Right atrium auricular region (tissue), 2 donors: Measurements from ENCODE around the gene CACNA1B. TPM values are rescaled to one million over a fixed set of nuclear protein-coding genes. Genes with fewer than 3 reads are reported as not detected.

ENCODE experiments used
- DNase-seq: peaks from one replicate; pipeline ENCODE4 v3.0.0-alpha.2; 2019; ENCODE audit warnings: low spot score
- H3K27ac ChIP-seq, 2 donors: fragments of 200-600 bp; sonication (generic); 1 replicate in 1 of 2; 2 replicates in 1 of 2; pipeline ENCODE4 v1.5.1; 2016 to 2019
- H3K27me3 ChIP-seq, 2 donors: fragments of 200-600 bp; sonication (generic); one replicate each; pipeline versions ENCODE4 v1.5.1 to v1.6.0; 2017 to 2019
- H3K36me3 ChIP-seq: fragments of 200-600 bp; sonication (generic); one replicate; pipeline ENCODE4 v1.5.1; 2016
- H3K4me1 ChIP-seq, 2 donors: fragments of 200-600 bp; sonication (generic); one replicate each; pipeline versions ENCODE4 v1.5.1 to v1.6.0; 2017 to 2019
- H3K4me3 ChIP-seq, 2 donors: fragments of 200-600 bp; sonication (generic); 1 replicate in 1 of 2; 2 replicates in 1 of 2; pipeline ENCODE4 v1.5.1; 2017 to 2019; ENCODE audit warnings: mild to moderate bottlenecking in 1 of 2, moderate library complexity in 1 of 2
- H3K9me3 ChIP-seq, 2 donors: fragments of 200-600 bp; sonication (generic); one replicate each; pipeline ENCODE4 v1.5.1; 2019
- CTCF ChIP-seq, 2 donors: fragments of 200-600 bp; sonication (generic); IDR thresholded peaks; one replicate each; pipeline ENCODE4 v1.5.1; 2019; ENCODE audit warnings: antibody characterized with exemption in 2 of 2
- total RNA-seq, 2 donors: library from RNA; depleted of rRNA; stranded (reverse); fragments of >200 nt; gene quantifications; one replicate each; pipeline ENCODE4 v1.1.0, GENCODE V29; 2016

CACNA1B gene
- total RNA-seq, 2 donors from 2014 or later: 0.04 to 0.41 TPM

DNA sequence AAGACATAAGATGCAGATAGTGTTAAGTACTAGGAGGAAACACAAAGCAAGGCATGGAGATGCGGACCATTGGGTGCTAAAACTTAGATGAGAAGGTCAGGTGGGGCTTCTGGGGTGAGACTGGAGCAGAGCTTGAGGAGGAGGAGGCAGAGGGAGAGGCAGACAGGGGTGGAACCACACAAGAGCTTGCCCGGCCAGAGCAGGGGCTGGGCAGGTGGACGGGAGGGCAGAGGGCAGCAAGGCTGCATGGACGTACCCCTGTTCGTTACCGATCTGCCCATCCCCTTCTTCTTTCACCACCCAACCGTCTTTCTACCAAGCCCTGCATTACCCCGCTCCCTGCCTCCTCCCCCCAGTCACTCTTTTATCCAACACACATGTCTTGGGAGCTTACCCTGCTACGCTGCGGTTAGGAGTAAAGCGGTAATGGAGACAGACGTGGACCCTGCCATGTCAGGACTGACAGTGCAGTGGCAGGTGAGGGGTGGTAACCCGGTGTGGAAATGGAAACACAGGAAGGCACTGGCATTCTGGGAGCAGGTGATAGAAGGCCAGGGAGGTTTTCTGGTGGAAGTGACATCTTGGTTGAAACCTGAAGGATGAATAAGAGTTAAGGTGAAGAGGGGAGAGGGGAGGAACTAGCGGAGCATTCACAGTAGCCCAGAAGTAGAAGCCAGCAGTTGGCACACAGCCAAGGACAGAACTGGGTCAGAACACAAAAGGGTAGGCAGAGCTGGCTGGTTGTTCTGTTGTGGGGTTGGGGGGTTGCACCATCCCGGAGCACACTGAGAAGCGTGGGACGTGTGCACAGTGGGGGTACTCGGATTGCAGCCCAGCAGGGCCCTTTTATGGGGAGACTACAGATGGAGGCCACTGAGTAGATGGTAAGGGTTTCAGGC is 167.2 kb downstream of the CACNA1B start:
- peak; percentile 42 for DNase-seq
- Histone ChIP-seq H3K27ac (no peak overlapping the region), H3K36me3 (no peaks in the 10 kb centered on the region), H3K4me3 (no peak overlapping the region), H3K9me3 (no peaks in the 10 kb centered on the region), H3K4me1 (no peaks in the 10 kb centered on the region), H3K27me3 (no peaks in the 10 kb centered on the region)
- no peak for TF ChIP-seq CTCF (IDR thresholded peaks at IDR 0.05)

DNA sequence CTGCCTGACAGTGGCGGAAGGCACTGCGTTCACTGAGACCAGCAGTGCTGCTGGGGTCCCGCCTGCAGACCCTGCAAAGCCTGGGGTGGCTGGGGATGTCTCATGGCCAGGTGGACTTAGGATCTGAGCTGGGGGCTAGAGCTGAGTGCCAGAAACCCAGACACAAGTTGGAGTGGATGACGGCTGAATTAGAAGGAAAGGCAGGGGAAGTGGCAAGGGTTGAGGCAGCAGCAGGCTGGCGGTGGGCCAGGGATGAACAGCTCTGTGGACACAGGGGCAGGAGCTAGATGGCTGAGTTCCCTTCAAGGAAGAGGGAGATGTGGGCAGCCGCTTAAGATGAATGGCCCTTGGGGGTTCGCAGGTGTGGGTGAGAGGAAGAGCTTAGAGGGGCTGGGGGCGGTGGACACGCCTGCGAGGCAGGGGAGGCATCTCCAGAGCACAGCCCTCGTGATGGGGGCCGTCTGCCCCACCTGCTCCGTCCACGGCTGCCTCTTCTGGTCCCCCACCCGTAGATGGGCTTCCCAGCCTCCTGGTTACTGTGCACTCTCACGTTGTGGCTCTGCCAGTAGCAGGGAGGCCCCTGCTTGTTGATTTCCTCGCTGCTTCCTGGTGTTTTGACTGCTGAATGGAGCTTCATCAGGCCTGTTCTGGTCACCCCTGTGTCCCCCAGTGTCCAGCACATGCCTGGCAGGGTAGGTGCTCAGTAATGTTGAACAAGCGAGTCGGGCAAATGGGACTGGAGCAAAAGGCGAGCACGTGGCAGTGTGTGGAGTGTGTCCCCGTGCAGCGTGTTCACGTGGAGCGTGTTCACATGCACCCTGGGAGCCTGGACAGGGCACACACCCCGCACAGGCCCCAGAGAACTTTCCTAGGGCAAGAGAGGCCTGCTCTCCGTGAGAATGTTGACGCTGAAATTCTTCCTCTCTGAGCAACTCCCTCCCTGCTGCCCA is 168.2 kb downstream of the CACNA1B start:
- Histone ChIP-seq H3K9me3 (no peaks in the 10 kb centered on the region), H3K27me3 (no peaks in the 10 kb centered on the region), H3K4me1 (no peaks in the 10 kb centered on the region), H3K36me3 (no peaks in the 10 kb centered on the region), H3K4me3 (no peak overlapping the region), H3K27ac (no peak overlapping the region)
- peak; percentile 47 for DNase-seq
- no peak for TF ChIP-seq CTCF (IDR thresholded peaks at IDR 0.05)

GRCh38 chr9:138046641-138047301 is 169.2 kb downstream of the CACNA1B start:
- Histone ChIP-seq H3K9me3 (no peaks in the 10 kb centered on the region), H3K4me3 (no peak overlapping the region), H3K27me3 (no peaks in the 10 kb centered on the region), H3K4me1 (no peaks in the 10 kb centered on the region), H3K36me3 (no peaks in the 10 kb centered on the region), H3K27ac (no peak overlapping the region)
- TF ChIP-seq CTCF (IDR thresholded peaks at IDR 0.05): no peak
- peak; percentile 36 for DNase-seq

GRCh38 chr9:138047469-138048040 is 170.0 kb downstream of the CACNA1B start:
- H3K27ac ChIP-seq: no peak overlapping the region
- no peaks in the 10 kb centered on the region for H3K9me3 ChIP-seq
- no peak for DNase-seq
- no peak for TF ChIP-seq CTCF (IDR thresholded peaks at IDR 0.05)
- no peaks in the 10 kb centered on the region for H3K4me1 ChIP-seq
- H3K4me3 ChIP-seq: no peak overlapping the region
- no peaks in the 10 kb centered on the region for H3K27me3 ChIP-seq
- H3K36me3 ChIP-seq: no peaks in the 10 kb centered on the region

- no peak overlapping the region for H3K4me3 ChIP-seq
- no peaks in the 10 kb centered on the region for H3K27me3 ChIP-seq
- DNase-seq: no peak
- no peak for TF ChIP-seq CTCF (IDR thresholded peaks at IDR 0.05)
- H3K36me3 ChIP-seq: no peaks in the 10 kb centered on the region
- no peaks in the 10 kb centered on the region for H3K4me1 ChIP-seq
- H3K27ac ChIP-seq: no peak overlapping the region
- H3K9me3 ChIP-seq: no peaks in the 10 kb centered on the region
These were observed 170.6 kb downstream of the CACNA1B start for GRCh38 chr9:138048184-138048583.
